Epithelial cell of proximal tubule (primary cell): ENCODE results near the gene CASP9. TPM values are rescaled to one million over a fixed set of nuclear protein-coding genes. Genes with fewer than 3 reads are reported as not detected.

Experiments
- DNase-seq: peaks from one replicate; pipeline ENCODE4 v3.0.0-alpha.2; 2011; ENCODE audit warnings: low read depth
- H3K4me3 ChIP-seq: 2 replicates; pipeline ENCODE4 v1.5.1; 2011; ENCODE audit warnings: low read depth, mild to moderate bottlenecking, low read length
- total RNA-seq: library from RNA; depleted of rRNA; stranded (reverse); fragments of >200 nt; gene quantifications from 2 replicates; pipeline ENCODE4 v1.2.3, GENCODE V29; 2015
- TF ChIP-seq, protein P1 (sequence below): conservative IDR thresholded peaks from 2 replicates; pipeline ENCODE4 v1.5.1; 2012; ENCODE audit warnings: low read depth, mild to moderate bottlenecking, low read length

Gene CASP9
- total RNA-seq, 1 donor from 2014 or later, result 24.2 TPM

DNA sequence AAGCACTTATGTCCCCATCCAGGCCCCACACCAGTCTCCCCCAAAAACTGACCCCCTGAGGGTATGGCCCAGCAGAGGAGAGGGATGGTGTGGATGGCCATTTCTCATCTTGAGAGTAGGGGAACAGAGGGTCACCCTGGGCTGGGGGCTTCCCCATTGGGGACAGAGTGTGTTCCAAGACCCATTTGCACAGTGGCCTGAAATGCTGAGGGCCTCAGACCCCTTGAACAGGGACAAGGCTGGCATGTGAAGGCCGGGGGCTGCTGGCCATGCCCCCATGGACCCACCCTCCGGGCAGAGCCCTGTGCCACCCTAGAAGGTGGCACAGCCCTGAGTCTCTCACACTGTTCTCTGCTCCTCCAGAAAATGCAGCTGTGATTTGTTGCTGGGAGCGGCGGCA lies 77.8 kb downstream of the CASP9 start:
- no peak for DNase-seq
- no peak overlapping the region for H3K4me3 ChIP-seq
- TF ChIP-seq, protein P1, sequence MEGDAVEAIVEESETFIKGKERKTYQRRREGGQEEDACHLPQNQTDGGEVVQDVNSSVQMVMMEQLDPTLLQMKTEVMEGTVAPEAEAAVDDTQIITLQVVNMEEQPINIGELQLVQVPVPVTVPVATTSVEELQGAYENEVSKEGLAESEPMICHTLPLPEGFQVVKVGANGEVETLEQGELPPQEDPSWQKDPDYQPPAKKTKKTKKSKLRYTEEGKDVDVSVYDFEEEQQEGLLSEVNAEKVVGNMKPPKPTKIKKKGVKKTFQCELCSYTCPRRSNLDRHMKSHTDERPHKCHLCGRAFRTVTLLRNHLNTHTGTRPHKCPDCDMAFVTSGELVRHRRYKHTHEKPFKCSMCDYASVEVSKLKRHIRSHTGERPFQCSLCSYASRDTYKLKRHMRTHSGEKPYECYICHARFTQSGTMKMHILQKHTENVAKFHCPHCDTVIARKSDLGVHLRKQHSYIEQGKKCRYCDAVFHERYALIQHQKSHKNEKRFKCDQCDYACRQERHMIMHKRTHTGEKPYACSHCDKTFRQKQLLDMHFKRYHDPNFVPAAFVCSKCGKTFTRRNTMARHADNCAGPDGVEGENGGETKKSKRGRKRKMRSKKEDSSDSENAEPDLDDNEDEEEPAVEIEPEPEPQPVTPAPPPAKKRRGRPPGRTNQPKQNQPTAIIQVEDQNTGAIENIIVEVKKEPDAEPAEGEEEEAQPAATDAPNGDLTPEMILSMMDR, result no peak

DNA sequence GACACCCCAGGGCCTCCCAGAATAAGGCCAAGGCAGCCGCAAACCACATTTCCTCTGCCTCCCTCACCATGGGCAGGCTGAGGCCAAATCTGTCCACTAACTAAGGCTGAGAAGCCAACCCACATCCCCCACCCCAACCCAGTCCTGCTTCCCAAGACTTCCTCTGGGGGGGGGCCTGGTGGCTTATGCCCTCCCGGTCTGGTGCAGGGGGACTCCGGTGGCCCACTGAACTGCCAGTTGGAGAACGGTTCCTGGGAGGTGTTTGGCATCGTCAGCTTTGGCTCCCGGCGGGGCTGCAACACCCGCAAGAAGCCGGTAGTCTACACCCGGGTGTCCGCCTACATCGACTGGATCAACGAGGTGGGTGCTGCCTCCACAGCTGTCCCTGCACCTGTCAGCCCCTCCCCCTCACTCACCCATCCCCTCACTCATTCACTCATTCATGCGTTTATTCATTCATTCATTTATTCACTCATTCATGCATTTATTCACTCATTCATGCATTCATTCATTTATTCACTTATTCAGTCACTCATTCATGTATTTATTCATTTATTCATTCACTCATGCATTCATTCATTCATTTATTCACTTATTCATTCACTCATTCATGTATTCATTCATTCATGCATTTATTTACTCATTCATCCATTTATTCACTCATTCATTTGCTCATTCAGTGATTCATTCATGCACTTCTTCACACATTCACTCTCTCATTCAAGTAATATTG lies 78.5 kb downstream of the CASP9 start:
- no peak for DNase-seq
- no peak overlapping the region for H3K4me3 ChIP-seq
- TF ChIP-seq, protein P1, result no peak

GRCh38 chr1:15444468-15445389 lies 79.3 kb downstream of the CASP9 start:
- TF ChIP-seq, protein P1, result no peak
- no peak overlapping the region for H3K4me3 ChIP-seq
- DNase-seq, result no peak

DNA sequence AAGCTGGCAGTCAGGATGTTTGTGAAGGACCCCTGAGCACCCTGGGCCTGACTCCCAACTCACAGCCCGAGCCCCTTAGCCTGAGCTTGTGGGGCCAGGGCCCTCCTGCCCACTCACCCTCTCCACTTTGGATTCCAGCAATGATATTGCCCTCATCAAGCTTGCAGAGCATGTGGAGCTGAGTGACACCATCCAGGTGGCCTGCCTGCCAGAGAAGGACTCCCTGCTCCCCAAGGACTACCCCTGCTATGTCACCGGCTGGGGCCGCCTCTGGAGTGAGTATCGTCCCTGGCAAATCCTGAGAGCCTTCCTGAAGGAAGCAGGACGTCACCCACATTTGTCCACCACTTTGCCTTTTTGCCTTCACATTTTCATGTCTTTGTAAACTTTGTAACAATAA lies 80.7 kb downstream of the CASP9 start:
- DNase-seq, result no peak
- no peak overlapping the region for H3K4me3 ChIP-seq
- TF ChIP-seq, protein P1, result no peak

DNA sequence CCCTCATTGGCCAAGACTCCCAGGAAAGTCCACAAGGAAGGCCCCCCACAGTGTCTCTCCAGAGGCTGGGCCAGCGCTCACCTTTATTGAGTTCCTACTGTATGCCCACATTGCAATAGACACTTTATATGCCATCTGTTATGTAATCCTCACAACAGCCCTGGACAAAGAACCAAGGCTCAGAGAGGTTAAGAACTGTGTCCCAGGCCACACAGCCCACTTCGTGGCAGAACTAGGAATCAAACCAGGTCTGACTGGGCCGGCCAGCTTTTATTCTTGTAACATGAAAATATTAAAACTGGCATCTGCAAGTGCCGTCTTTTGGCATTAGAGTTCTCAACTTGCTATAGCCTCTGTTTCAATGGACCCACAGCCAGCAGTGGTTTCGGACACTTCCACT lies 81.3 kb downstream of the CASP9 start:
- TF ChIP-seq, protein P1, result no peak
- DNase-seq, result no peak
- no peak overlapping the region for H3K4me3 ChIP-seq

- TF ChIP-seq, protein P1, result no peak
- no peak overlapping the region for H3K4me3 ChIP-seq
- no peak for DNase-seq
Measured at GRCh38 chr1:15442119-15442518, 81.9 kb downstream of the CASP9 start.

Other genes starting within 250 kb of the CASP9 start
- 122 and 184 TPM in 2 replicates for gene EFHD2, start 114.3 kb downstream of the CASP9 start, total RNA-seq
- gene CTRC, start 85.8 kb downstream of the CASP9 start, total RNA-seq, result not detected in 2 replicates
- not detected in 2 replicates for gene CELA2A, start 67.5 kb downstream of the CASP9 start, total RNA-seq
- not detected in 2 replicates for gene CELA2B, start 48.1 kb downstream of the CASP9 start, total RNA-seq
- 9.8 and 13.5 TPM in 2 replicates for gene DNAJC16, start 2.6 kb upstream of the CASP9 start, total RNA-seq
- gene AGMAT, start 60.8 kb upstream of the CASP9 start, total RNA-seq, result 3.2 and 3.8 TPM in 2 replicates
- gene DDI2, start 93.2 kb upstream of the CASP9 start, total RNA-seq, result 8.4 and 8.5 TPM in 2 replicates
- gene PLEKHM2, start 160.1 kb upstream of the CASP9 start, total RNA-seq, result 33.9 and 42.8 TPM in 2 replicates
- 0.07 and 0.75 TPM in 2 replicates for gene SLC25A34, start 212.0 kb upstream of the CASP9 start, total RNA-seq
- gene TMEM82, start 218.3 kb upstream of the CASP9 start, total RNA-seq, result not detected in 2 replicates
- 194 and 246 TPM in 2 replicates for gene FBLIM1, start 234.6 kb upstream of the CASP9 start, total RNA-seq